HEK293 (cell line): ENCODE data around the gene GPR15.
A peak's percentile ranks its signal among the peaks of the same experiment; 100 is the strongest.

ENCODE experiments used
- BCL11A ChIP-seq: fragments of 450-650 bp; formaldehyde crosslinking; IDR thresholded peaks from 2 replicates; pipeline ENCODE4 v1.5.1; 2016; ENCODE audit warnings: low read depth, missing biosample characterization, missing genetic modification characterization
- HOXA7 ChIP-seq: sonication (generic); formaldehyde crosslinking; IDR thresholded peaks from 2 replicates; pipeline ENCODE4 v1.8.1; 2022; ENCODE audit warnings: missing genetic modification reagents, borderline replicate concordance
- HOXD13 ChIP-seq: sonication (generic); formaldehyde crosslinking; IDR thresholded peaks from 2 replicates; pipeline ENCODE4 v1.8.0; 2022; ENCODE audit warnings: missing genetic modification reagents, borderline replicate concordance
- IKZF3 ChIP-seq: fragments of 450-650 bp; IDR thresholded peaks from 2 replicates; pipeline ENCODE4 v1.5.0; 2018; ENCODE audit warnings: missing biosample characterization, mild to moderate bottlenecking, missing genetic modification characterization, moderate library complexity
- KLF16 ChIP-seq: fragments of 450-650 bp; formaldehyde crosslinking; IDR thresholded peaks from 2 replicates; pipeline ENCODE4 v1.5.1; 2017; ENCODE audit warnings: missing biosample characterization, missing genetic modification characterization
- YY1 ChIP-seq: fragments of 450-650 bp; formaldehyde crosslinking; IDR thresholded peaks from 2 replicates; pipeline ENCODE4 v1.5.1; 2018; ENCODE audit warnings: missing biosample characterization, missing genetic modification characterization
- ZFP69B ChIP-seq: fragments of 450-650 bp; formaldehyde crosslinking; IDR thresholded peaks from 2 replicates; pipeline ENCODE4 v1.5.1; 2016; ENCODE audit warnings: missing biosample characterization, missing genetic modification characterization
- ZNF10 ChIP-seq: fragments of 450-650 bp; formaldehyde crosslinking; IDR thresholded peaks from 2 replicates; pipeline ENCODE4 v1.5.1; 2017; ENCODE audit warnings: missing biosample characterization, missing genetic modification characterization
- ZNF169 ChIP-seq: fragments of 450-650 bp; formaldehyde crosslinking; IDR thresholded peaks from 2 replicates; pipeline ENCODE4 v1.5.1; 2016; ENCODE audit warnings: missing biosample characterization, missing genetic modification characterization
- ZNF2 ChIP-seq: fragments of 450-650 bp; formaldehyde crosslinking; IDR thresholded peaks from 2 replicates; pipeline ENCODE4 v1.5.1; 2016; ENCODE audit warnings: missing biosample characterization, missing genetic modification characterization
- ZNF214 ChIP-seq: fragments of 450-650 bp; formaldehyde crosslinking; IDR thresholded peaks from 2 replicates; pipeline ENCODE4 v1.5.1; 2017; ENCODE audit warnings: missing biosample characterization, mild to moderate bottlenecking, missing genetic modification characterization, borderline replicate concordance
- ZNF248 ChIP-seq: fragments of 450-650 bp; formaldehyde crosslinking; IDR thresholded peaks from 2 replicates; pipeline ENCODE4 v1.5.1; 2017; ENCODE audit warnings: missing biosample characterization, missing genetic modification characterization
- ZNF266 ChIP-seq: fragments of 450-650 bp; formaldehyde crosslinking; IDR thresholded peaks from 2 replicates; pipeline ENCODE4 v1.5.1; 2016; ENCODE audit warnings: missing biosample characterization, missing genetic modification characterization, low read depth
- ZNF37A ChIP-seq: fragments of 450-650 bp; IDR thresholded peaks from 2 replicates; pipeline ENCODE4 v1.5.1; 2018; ENCODE audit warnings: missing biosample characterization, missing genetic modification characterization
- ZNF677 ChIP-seq: fragments of 450-650 bp; IDR thresholded peaks from 2 replicates; pipeline ENCODE4 v1.5.0; 2018; ENCODE audit warnings: missing biosample characterization, mild to moderate bottlenecking, missing genetic modification characterization, moderate library complexity
- ZNF747 ChIP-seq: fragments of 450-650 bp; formaldehyde crosslinking; IDR thresholded peaks from 2 replicates; pipeline ENCODE4 v1.5.1; 2016; ENCODE audit warnings: missing biosample characterization, missing genetic modification characterization
- ZNF837 ChIP-seq: fragments of 450-650 bp; formaldehyde crosslinking; IDR thresholded peaks from 2 replicates; pipeline ENCODE4 v1.5.1; 2016; ENCODE audit warnings: missing biosample characterization, missing genetic modification characterization
- ZSCAN23 ChIP-seq: fragments of 450-650 bp; formaldehyde crosslinking; IDR thresholded peaks from 2 replicates; pipeline ENCODE4 v1.5.1; 2016; ENCODE audit warnings: missing biosample characterization, missing genetic modification characterization
- TF ChIP-seq, protein P1 (sequence below): fragments of 450-650 bp; formaldehyde crosslinking; IDR thresholded peaks from 2 replicates; pipeline ENCODE4 v1.5.1; 2016; ENCODE audit warnings: missing biosample characterization, missing genetic modification characterization
- TF ChIP-seq, protein P2 (sequence below): fragments of 450-650 bp; formaldehyde crosslinking; IDR thresholded peaks from 2 replicates; pipeline ENCODE4 v1.5.1; 2016; ENCODE audit warnings: missing biosample characterization, missing genetic modification characterization
- TF ChIP-seq, protein P3 (sequence below): fragments of 450-650 bp; formaldehyde crosslinking; IDR thresholded peaks from 2 replicates; pipeline ENCODE4 v1.5.1; 2017; ENCODE audit warnings: missing biosample characterization, missing genetic modification characterization
- TF ChIP-seq, protein P4 (sequence below): fragments of 450-650 bp; formaldehyde crosslinking; IDR thresholded peaks from 2 replicates; pipeline ENCODE4 v1.5.1; 2016; ENCODE audit warnings: missing biosample characterization, missing genetic modification characterization, borderline replicate concordance
- TF ChIP-seq, protein P5 (sequence below): fragments of 450-650 bp; formaldehyde crosslinking; IDR thresholded peaks from 2 replicates; pipeline ENCODE4 v1.5.1; 2016; ENCODE audit warnings: missing biosample characterization, missing genetic modification characterization
- TF ChIP-seq, protein P6 (sequence below): fragments of 450-650 bp; formaldehyde crosslinking; IDR thresholded peaks from 2 replicates; pipeline ENCODE4 v1.5.1; 2016; ENCODE audit warnings: missing biosample characterization, missing genetic modification characterization, borderline replicate concordance
- TF ChIP-seq, protein P7 (sequence below): fragments of 450-650 bp; formaldehyde crosslinking; IDR thresholded peaks from 2 replicates; pipeline ENCODE4 v1.5.1; 2017; ENCODE audit warnings: missing biosample characterization, missing genetic modification characterization

The GPR15 gene

DNA sequence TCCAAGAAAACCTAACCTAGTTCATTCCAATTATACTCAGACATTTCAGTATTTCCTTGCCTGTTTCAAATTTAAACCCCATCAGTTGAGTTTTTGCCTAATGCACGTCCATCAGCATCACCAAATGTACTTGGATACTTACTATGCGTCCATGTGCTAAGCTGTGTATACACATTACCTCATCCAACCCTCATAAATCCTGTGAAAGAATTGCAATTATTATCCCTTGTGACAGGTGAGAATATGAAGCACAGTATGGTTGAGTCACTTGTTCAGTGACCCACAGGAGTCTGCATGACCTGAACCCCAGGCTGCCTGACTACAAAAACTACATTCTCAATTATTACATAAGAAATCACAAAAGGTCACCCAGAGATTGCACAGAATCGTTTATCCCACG, 31.8 kb upstream of the GPR15 start (continued):
- TF ChIP-seq BCL11A (tag by site-specific recombination) (no peak), ZNF248 (tag by site-specific recombination) (no peak), ZNF266 (tag by site-specific recombination) (no peak), ZNF214 (tag by site-specific recombination) (no peak), HOXA7 (CRISPR knock-in tag) (no peak), HOXD13 (no peak), ZNF747 (no peak), ZNF2 (tag by site-specific recombination) (peak; percentile 67; the same call in 1 of the 2 replicates), ZNF677 (tag by site-specific recombination) (no peak), ZNF10 (peak; percentile 74; the same call in 1 of the 2 replicates), ZFP69B (tag by site-specific recombination) (peak; percentile 57; the same call in 1 of the 2 replicates), ZNF37A (no peak), ZSCAN23 (tag by site-specific recombination) (0 out of 2 replicates have a peak, but pooled peaks have one; percentile 79), YY1 (tag by site-specific recombination) (no peak), ZNF837 (tag by site-specific recombination) (no peak), IKZF3 (tag by site-specific recombination) (peak; percentile 47), ZNF169 (tag by site-specific recombination) (no peak), KLF16 (tag by site-specific recombination) (no peak)
- TF ChIP-seq, protein P1, sequence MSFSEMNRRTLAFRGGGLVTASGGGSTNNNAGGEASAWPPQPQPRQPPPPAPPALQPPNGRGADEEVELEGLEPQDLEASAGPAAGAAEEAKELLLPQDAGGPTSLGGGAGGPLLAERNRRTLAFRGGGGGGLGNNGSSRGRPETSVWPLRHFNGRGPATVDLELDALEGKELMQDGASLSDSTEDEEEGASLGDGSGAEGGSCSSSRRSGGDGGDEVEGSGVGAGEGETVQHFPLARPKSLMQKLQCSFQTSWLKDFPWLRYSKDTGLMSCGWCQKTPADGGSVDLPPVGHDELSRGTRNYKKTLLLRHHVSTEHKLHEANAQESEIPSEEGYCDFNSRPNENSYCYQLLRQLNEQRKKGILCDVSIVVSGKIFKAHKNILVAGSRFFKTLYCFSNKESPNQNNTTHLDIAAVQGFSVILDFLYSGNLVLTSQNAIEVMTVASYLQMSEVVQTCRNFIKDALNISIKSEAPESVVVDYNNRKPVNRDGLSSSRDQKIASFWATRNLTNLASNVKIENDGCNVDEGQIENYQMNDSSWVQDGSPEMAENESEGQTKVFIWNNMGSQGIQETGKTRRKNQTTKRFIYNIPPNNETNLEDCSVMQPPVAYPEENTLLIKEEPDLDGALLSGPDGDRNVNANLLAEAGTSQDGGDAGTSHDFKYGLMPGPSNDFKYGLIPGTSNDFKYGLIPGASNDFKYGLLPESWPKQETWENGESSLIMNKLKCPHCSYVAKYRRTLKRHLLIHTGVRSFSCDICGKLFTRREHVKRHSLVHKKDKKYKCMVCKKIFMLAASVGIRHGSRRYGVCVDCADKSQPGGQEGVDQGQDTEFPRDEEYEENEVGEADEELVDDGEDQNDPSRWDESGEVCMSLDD (tag by site-specific recombination) = no peak
- TF ChIP-seq, protein P2, sequence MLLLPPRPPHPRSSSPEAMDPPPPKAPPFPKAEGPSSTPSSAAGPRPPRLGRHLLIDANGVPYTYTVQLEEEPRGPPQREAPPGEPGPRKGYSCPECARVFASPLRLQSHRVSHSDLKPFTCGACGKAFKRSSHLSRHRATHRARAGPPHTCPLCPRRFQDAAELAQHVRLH (tag by site-specific recombination) = peak; percentile 66; the same call in 1 of the 2 replicates
- TF ChIP-seq, protein P3, sequence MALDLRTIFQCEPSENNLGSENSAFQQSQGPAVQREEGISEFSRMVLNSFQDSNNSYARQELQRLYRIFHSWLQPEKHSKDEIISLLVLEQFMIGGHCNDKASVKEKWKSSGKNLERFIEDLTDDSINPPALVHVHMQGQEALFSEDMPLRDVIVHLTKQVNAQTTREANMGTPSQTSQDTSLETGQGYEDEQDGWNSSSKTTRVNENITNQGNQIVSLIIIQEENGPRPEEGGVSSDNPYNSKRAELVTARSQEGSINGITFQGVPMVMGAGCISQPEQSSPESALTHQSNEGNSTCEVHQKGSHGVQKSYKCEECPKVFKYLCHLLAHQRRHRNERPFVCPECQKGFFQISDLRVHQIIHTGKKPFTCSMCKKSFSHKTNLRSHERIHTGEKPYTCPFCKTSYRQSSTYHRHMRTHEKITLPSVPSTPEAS = peak; percentile 56
- TF ChIP-seq, protein P4, sequence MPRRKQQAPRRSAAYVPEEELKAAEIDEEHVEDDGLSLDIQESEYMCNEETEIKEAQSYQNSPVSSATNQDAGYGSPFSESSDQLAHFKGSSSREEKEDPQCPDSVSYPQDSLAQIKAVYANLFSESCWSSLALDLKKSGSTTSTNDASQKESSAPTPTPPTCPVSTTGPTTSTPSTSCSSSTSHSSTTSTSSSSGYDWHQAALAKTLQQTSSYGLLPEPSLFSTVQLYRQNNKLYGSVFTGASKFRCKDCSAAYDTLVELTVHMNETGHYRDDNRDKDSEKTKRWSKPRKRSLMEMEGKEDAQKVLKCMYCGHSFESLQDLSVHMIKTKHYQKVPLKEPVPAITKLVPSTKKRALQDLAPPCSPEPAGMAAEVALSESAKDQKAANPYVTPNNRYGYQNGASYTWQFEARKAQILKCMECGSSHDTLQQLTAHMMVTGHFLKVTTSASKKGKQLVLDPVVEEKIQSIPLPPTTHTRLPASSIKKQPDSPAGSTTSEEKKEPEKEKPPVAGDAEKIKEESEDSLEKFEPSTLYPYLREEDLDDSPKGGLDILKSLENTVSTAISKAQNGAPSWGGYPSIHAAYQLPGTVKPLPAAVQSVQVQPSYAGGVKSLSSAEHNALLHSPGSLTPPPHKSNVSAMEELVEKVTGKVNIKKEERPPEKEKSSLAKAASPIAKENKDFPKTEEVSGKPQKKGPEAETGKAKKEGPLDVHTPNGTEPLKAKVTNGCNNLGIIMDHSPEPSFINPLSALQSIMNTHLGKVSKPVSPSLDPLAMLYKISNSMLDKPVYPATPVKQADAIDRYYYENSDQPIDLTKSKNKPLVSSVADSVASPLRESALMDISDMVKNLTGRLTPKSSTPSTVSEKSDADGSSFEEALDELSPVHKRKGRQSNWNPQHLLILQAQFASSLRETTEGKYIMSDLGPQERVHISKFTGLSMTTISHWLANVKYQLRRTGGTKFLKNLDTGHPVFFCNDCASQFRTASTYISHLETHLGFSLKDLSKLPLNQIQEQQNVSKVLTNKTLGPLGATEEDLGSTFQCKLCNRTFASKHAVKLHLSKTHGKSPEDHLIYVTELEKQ (tag by site-specific recombination) = peak; percentile 93
- TF ChIP-seq, protein P5, sequence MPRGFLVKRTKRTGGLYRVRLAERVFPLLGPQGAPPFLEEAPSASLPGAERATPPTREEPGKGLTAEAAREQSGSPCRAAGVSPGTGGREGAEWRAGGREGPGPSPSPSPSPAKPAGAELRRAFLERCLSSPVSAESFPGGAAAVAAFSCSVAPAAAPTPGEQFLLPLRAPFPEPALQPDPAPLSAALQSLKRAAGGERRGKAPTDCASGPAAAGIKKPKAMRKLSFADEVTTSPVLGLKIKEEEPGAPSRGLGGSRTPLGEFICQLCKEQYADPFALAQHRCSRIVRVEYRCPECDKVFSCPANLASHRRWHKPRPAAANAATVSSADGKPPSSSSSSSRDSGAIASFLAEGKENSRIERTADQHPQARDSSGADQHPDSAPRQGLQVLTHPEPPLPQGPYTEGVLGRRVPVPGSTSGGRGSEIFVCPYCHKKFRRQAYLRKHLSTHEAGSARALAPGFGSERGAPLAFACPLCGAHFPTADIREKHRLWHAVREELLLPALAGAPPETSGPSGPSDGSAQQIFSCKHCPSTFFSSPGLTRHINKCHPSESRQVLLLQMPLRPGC (tag by site-specific recombination) = peak; percentile 92
- TF ChIP-seq, protein P6, sequence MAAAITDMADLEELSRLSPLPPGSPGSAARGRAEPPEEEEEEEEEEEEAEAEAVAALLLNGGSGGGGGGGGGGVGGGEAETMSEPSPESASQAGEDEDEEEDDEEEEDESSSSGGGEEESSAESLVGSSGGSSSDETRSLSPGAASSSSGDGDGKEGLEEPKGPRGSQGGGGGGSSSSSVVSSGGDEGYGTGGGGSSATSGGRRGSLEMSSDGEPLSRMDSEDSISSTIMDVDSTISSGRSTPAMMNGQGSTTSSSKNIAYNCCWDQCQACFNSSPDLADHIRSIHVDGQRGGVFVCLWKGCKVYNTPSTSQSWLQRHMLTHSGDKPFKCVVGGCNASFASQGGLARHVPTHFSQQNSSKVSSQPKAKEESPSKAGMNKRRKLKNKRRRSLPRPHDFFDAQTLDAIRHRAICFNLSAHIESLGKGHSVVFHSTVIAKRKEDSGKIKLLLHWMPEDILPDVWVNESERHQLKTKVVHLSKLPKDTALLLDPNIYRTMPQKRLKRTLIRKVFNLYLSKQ (tag by site-specific recombination) = no peak
- TF ChIP-seq, protein P7, sequence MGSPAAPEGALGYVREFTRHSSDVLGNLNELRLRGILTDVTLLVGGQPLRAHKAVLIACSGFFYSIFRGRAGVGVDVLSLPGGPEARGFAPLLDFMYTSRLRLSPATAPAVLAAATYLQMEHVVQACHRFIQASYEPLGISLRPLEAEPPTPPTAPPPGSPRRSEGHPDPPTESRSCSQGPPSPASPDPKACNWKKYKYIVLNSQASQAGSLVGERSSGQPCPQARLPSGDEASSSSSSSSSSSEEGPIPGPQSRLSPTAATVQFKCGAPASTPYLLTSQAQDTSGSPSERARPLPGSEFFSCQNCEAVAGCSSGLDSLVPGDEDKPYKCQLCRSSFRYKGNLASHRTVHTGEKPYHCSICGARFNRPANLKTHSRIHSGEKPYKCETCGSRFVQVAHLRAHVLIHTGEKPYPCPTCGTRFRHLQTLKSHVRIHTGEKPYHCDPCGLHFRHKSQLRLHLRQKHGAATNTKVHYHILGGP = no peak
